NAMALWA (cell line): ENCODE data around the gene STMN3.
A peak's percentile ranks its signal among the peaks of the same experiment; 100 is the strongest.
"Not testable (repeated sequence)": the region's sequence is repeated elsewhere in the genome, so short reads cannot be mapped to it uniquely, and the experiment has no call there.

ENCODE experiments used
- DNase-seq: peaks from one replicate; pipeline ENCODE4 v3.0.0-alpha.2; 2015; ENCODE audit warnings: low spot score

Gene STMN3

GRCh38 chr20:63635431-63636141 lies 17.6 kb downstream of the STMN3 start:
- DNase-seq = peak; percentile 44

GRCh38 chr20:63633732-63634131 lies 19.5 kb downstream of the STMN3 start:
- DNase-seq = no peak

GRCh38 chr20:63631426-63631825 lies 21.8 kb downstream of the STMN3 start:
- not testable (repeated sequence) for DNase-seq

- not testable (repeated sequence) for DNase-seq
These were observed 22.3 kb downstream of the STMN3 start for GRCh38 chr20:63630956-63631355.

GRCh38 chr20:63628246-63628975 lies 24.8 kb downstream of the STMN3 start:
- DNase-seq = peak; percentile 54

- DNase-seq = no peak
These were observed 25.4 kb downstream of the STMN3 start for GRCh38 chr20:63627751-63628245.

- peak; percentile 94 for DNase-seq
These were observed 26.0 kb downstream of the STMN3 start for GRCh38 chr20:63627129-63627750.

- DNase-seq = no peak
These were observed 26.6 kb downstream of the STMN3 start, which contains the start of gene GMEB2 for GRCh38 chr20:63626424-63627128. Gene GMEB2, minus strand, starts transcription at chr20:63627101. Its CDS starts 7,704 bp downstream, at chr20:63619397.

- peak; percentile 74 for DNase-seq
These were observed 27.3 kb downstream of the STMN3 start for GRCh38 chr20:63625771-63626423.

- DNase-seq = no peak
These were observed 28.7 kb downstream of the STMN3 start for GRCh38 chr20:63624486-63624885.

- DNase-seq = no peak
These were observed 30.5 kb downstream of the STMN3 start for GRCh38 chr20:63622732-63623131.

- no peak for DNase-seq
These were observed 31.1 kb downstream of the STMN3 start for GRCh38 chr20:63622096-63622495.

- DNase-seq = no peak
These were observed 32.2 kb downstream of the STMN3 start for GRCh38 chr20:63620991-63621390.

- no peak for DNase-seq
These were observed 33.7 kb downstream of the STMN3 start for GRCh38 chr20:63619505-63619904.

- DNase-seq = no peak
These were observed 34.1 kb downstream of the STMN3 start for GRCh38 chr20:63619086-63619485.

GRCh38 chr20:63618291-63618980 lies 34.8 kb downstream of the STMN3 start:
- DNase-seq = no peak

GRCh38 chr20:63617876-63618265 lies 35.4 kb downstream of the STMN3 start:
- DNase-seq = no peak

- DNase-seq = no peak
These were observed 35.9 kb downstream of the STMN3 start for GRCh38 chr20:63617092-63617875.

GRCh38 chr20:63613863-63614594 lies 39.2 kb downstream of the STMN3 start:
- DNase-seq = not testable (repeated sequence)
